Naive B cell (primary cell): ENCODE results near the gene PARP8. TPM values are rescaled to one million over a fixed set of nuclear protein-coding genes. Genes with fewer than 3 reads are reported as not detected.

ENCODE experiments used
- ATAC-seq, 2 donors: fragments of 150-1000 bp; cut with Tn5 transposase; 2 replicates each; pipeline ENCODE4 v1.10.0; 2021; ENCODE audit warnings: low read depth in 2 of 2, mild to moderate bottlenecking in 2 of 2, moderate library complexity in 2 of 2
- DNase-seq: peaks from one replicate; pipeline ENCODE4 v3.0.0; 2022
- H3K27ac Mint-ChIP-seq, 6 donors: one replicate each; pipeline ENCODE4 v1.8.0; 2020 to 2022; ENCODE audit warnings: mild to moderate bottlenecking in 6 of 6, mixed read lengths in 6 of 6, moderate library complexity in 5 of 6, inconsistent platforms in 2 of 6
- H3K27me3 Mint-ChIP-seq, 3 donors: one replicate each; pipeline ENCODE4 v1.8.0; 2021 to 2022; ENCODE audit warnings: mixed read lengths in 3 of 3, mild to moderate bottlenecking in 1 of 3
- H3K36me3 Mint-ChIP-seq, 2 donors: one replicate each; pipeline ENCODE4 v1.8.0; 2020 to 2022; ENCODE audit warnings: mixed read lengths in 2 of 2, inconsistent platforms in 1 of 2, mild to moderate bottlenecking in 1 of 2
- H3K4me1 Mint-ChIP-seq, 3 donors: one replicate each; pipeline ENCODE4 v1.8.0; 2020 to 2022; ENCODE audit warnings: mixed read lengths in 3 of 3, inconsistent platforms in 1 of 3, mild to moderate bottlenecking in 1 of 3, moderate library complexity in 1 of 3
- H3K4me3 Mint-ChIP-seq, 8 donors: one replicate each; pipeline ENCODE4 v1.8.0; 2020 to 2022; ENCODE audit warnings: mild to moderate bottlenecking in 8 of 8, mixed read lengths in 8 of 8, moderate library complexity in 8 of 8, inconsistent platforms in 2 of 8
- H3K9me3 Mint-ChIP-seq, 7 donors: one replicate each; pipeline ENCODE4 v1.8.0; 2020 to 2022; ENCODE audit warnings: mixed read lengths in 7 of 7, mild to moderate bottlenecking in 5 of 7, inconsistent platforms in 2 of 7, moderate library complexity in 1 of 7
- polyA plus RNA-seq, 6 donors: library from polyadenylated mRNA; unstranded; fragments of 300-500 nt; fragmentation: Illumina TruSeq; gene quantifications; one replicate each; pipeline ENCODE4 v1.2.3, GENCODE V29; 2021; ENCODE audit warnings: low read depth in 6 of 6

The PARP8 gene
- polyA plus RNA-seq, 6 donors from 2014 or later: 10.1 to 63.7 (median 46.9) TPM

- Mint-ChIP-seq H3K36me3 (peaks cover 16 to 36% of the 10 kb centered on the region in 2 donors), H3K27ac (no peak overlapping the region), H3K4me3 (no peak overlapping the region), H3K27me3 (no peaks in the 10 kb centered on the region), H3K9me3 (peaks cover 0 to 13% (median 7%) of the 10 kb centered on the region in 7 donors), H3K4me1 (no peaks in the 10 kb centered on the region)
- no peak for DNase-seq
- ATAC-seq: no peak
Measured at GRCh38 chr5:50814556-50814955, 148.1 kb downstream of the PARP8 start.

GRCh38 chr5:50822046-50822445, 155.6 kb downstream of the PARP8 start:
- Mint-ChIP-seq H3K27me3 (no peaks in the 10 kb centered on the region), H3K27ac (peak overlapping the region in 1 of 6 donors; percentile 37), H3K9me3 (no peaks in the 10 kb centered on the region), H3K4me1 (peaks cover 5 to 8% (median 6%) of the 10 kb centered on the region in 3 donors), H3K36me3 (peaks cover 16 to 41% of the 10 kb centered on the region in 2 donors), H3K4me3 (no peak overlapping the region)
- no peak for DNase-seq
- ATAC-seq: no peak

- Mint-ChIP-seq H3K36me3 (peaks cover 13 to 38% of the 10 kb centered on the region in 2 donors), H3K9me3 (no peaks in the 10 kb centered on the region), H3K27me3 (no peaks in the 10 kb centered on the region), H3K27ac (no peak overlapping the region), H3K4me3 (no peak overlapping the region), H3K4me1 (peaks cover 5 to 8% (median 6%) of the 10 kb centered on the region in 3 donors)
- DNase-seq: no peak
- no peak for ATAC-seq
Measured at GRCh38 chr5:50822761-50823160, 156.3 kb downstream of the PARP8 start.

- Mint-ChIP-seq H3K27me3 (no peaks in the 10 kb centered on the region), H3K9me3 (no peaks in the 10 kb centered on the region), H3K4me3 (no peak overlapping the region), H3K36me3 (peaks cover 17 to 42% of the 10 kb centered on the region in 2 donors), H3K27ac (no peak overlapping the region), H3K4me1 (peaks cover 5 to 8% (median 6%) of the 10 kb centered on the region in 3 donors)
- ATAC-seq (no peak), DNase-seq (no peak)
Measured at GRCh38 chr5:50823568-50823967, 157.1 kb downstream of the PARP8 start.

GRCh38 chr5:50824109-50824508, 157.7 kb downstream of the PARP8 start:
- DNase-seq: no peak
- Mint-ChIP-seq H3K27me3 (no peaks in the 10 kb centered on the region), H3K27ac (peak overlapping the region in 2 of 6 donors; percentile 35 to 42), H3K9me3 (no peaks in the 10 kb centered on the region), H3K4me3 (no peak overlapping the region), H3K36me3 (peaks cover 22 to 48% of the 10 kb centered on the region in 2 donors), H3K4me1 (peaks cover 5 to 8% (median 6%) of the 10 kb centered on the region in 3 donors)
- no peak for ATAC-seq

- ATAC-seq (no peak), DNase-seq (no peak)
- peaks cover 25% of the 10 kb centered on the region in 2 donors for H3K36me3 Mint-ChIP-seq
- H3K4me3 Mint-ChIP-seq: no peak overlapping the region
- H3K27ac Mint-ChIP-seq: no peak overlapping the region
- no peaks in the 10 kb centered on the region for H3K9me3 Mint-ChIP-seq
- peaks cover 5 to 8% (median 6%) of the 10 kb centered on the region in 3 donors for H3K4me1 Mint-ChIP-seq
- H3K27me3 Mint-ChIP-seq: no peaks in the 10 kb centered on the region
Measured at GRCh38 chr5:50827516-50828247, 161.2 kb downstream of the PARP8 start.

GRCh38 chr5:50829023-50829422, 162.6 kb downstream of the PARP8 start:
- Mint-ChIP-seq H3K27ac (peak overlapping the region in 1 of 6 donors; percentile 37), H3K4me3 (no peak overlapping the region), H3K36me3 (peaks cover 30 to 33% of the 10 kb centered on the region in 2 donors), H3K27me3 (no peaks in the 10 kb centered on the region), H3K4me1 (peaks cover 4 to 8% (median 5%) of the 10 kb centered on the region in 3 donors), H3K9me3 (no peaks in the 10 kb centered on the region)
- DNase-seq: no peak
- no peak for ATAC-seq

GRCh38 chr5:50832657-50833284, 166.3 kb downstream of the PARP8 start:
- no peaks in the 10 kb centered on the region for H3K27me3 Mint-ChIP-seq
- no peaks in the 10 kb centered on the region for H3K9me3 Mint-ChIP-seq
- peaks cover 25 to 42% of the 10 kb centered on the region in 2 donors for H3K36me3 Mint-ChIP-seq
- DNase-seq (no peak), ATAC-seq (no peak)
- H3K27ac Mint-ChIP-seq: peak overlapping the region in 1 of 6 donors; percentile 50
- H3K4me3 Mint-ChIP-seq: no peak overlapping the region
- no peaks in the 10 kb centered on the region for H3K4me1 Mint-ChIP-seq

GRCh38 chr5:50836356-50836755, 169.9 kb downstream of the PARP8 start:
- no peak overlapping the region for H3K27ac Mint-ChIP-seq
- no peaks in the 10 kb centered on the region for H3K4me1 Mint-ChIP-seq
- H3K4me3 Mint-ChIP-seq: no peak overlapping the region
- H3K27me3 Mint-ChIP-seq: no peaks in the 10 kb centered on the region
- no peak for ATAC-seq
- DNase-seq: no peak
- peaks cover 24 to 37% of the 10 kb centered on the region in 2 donors for H3K36me3 Mint-ChIP-seq
- no peaks in the 10 kb centered on the region for H3K9me3 Mint-ChIP-seq

GRCh38 chr5:50839472-50839871, 173.0 kb downstream of the PARP8 start:
- Mint-ChIP-seq H3K9me3 (no peaks in the 10 kb centered on the region), H3K4me1 (no peaks in the 10 kb centered on the region), H3K27me3 (no peaks in the 10 kb centered on the region), H3K4me3 (no peak overlapping the region), H3K27ac (no peak overlapping the region), H3K36me3 (peaks cover 17 to 27% of the 10 kb centered on the region in 2 donors)
- ATAC-seq: no peak
- no peak for DNase-seq

GRCh38 chr5:50843091-50843490, 176.7 kb downstream of the PARP8 start:
- DNase-seq (no peak), ATAC-seq (no peak)
- peaks cover 11 to 13% of the 10 kb centered on the region in 2 donors for H3K36me3 Mint-ChIP-seq
- H3K4me1 Mint-ChIP-seq: no peaks in the 10 kb centered on the region
- no peaks in the 10 kb centered on the region for H3K9me3 Mint-ChIP-seq
- H3K27me3 Mint-ChIP-seq: no peaks in the 10 kb centered on the region
- no peak overlapping the region for H3K27ac Mint-ChIP-seq
- no peak overlapping the region for H3K4me3 Mint-ChIP-seq

GRCh38 chr5:50846261-50846660, 179.8 kb downstream of the PARP8 start:
- H3K27me3 Mint-ChIP-seq: no peaks in the 10 kb centered on the region
- H3K4me1 Mint-ChIP-seq: no peaks in the 10 kb centered on the region
- ATAC-seq (no peak), DNase-seq (no peak)
- H3K36me3 Mint-ChIP-seq: no peaks in the 10 kb centered on the region
- no peaks in the 10 kb centered on the region for H3K9me3 Mint-ChIP-seq
- H3K27ac Mint-ChIP-seq: peak overlapping the region in 1 of 6 donors; percentile 13
- no peak overlapping the region for H3K4me3 Mint-ChIP-seq

GRCh38 chr5:50849554-50849953, 183.1 kb downstream of the PARP8 start:
- no peak for DNase-seq
- no peak overlapping the region for H3K27ac Mint-ChIP-seq
- peaks cover 0 to 2% (median 0%) of the 10 kb centered on the region in 7 donors for H3K9me3 Mint-ChIP-seq
- no peak overlapping the region for H3K4me3 Mint-ChIP-seq
- no peaks in the 10 kb centered on the region for H3K36me3 Mint-ChIP-seq
- H3K27me3 Mint-ChIP-seq: no peaks in the 10 kb centered on the region
- no peak for ATAC-seq
- H3K4me1 Mint-ChIP-seq: peaks cover 21 to 25% (median 24%) of the 10 kb centered on the region in 3 donors

GRCh38 chr5:50853151-50853550, 186.7 kb downstream of the PARP8 start:
- peak; percentile 91 to 94 for ATAC-seq
- H3K9me3 Mint-ChIP-seq: peaks cover 0 to 2% (median 0%) of the 10 kb centered on the region in 7 donors
- no peaks in the 10 kb centered on the region for H3K36me3 Mint-ChIP-seq
- peaks cover 39 to 61% (median 53%) of the 10 kb centered on the region in 3 donors for H3K4me1 Mint-ChIP-seq
- peak overlapping the region; percentile 6 to 93 (median 80) for H3K27ac Mint-ChIP-seq
- DNase-seq: peak; percentile 68
- H3K4me3 Mint-ChIP-seq: peak overlapping the region; percentile 16 to 66 (median 44)
- H3K27me3 Mint-ChIP-seq: no peaks in the 10 kb centered on the region
